HG02571 (cell line): ENCODE measurements around the gene TAS1R3.

ENCODE experiments used
- ATAC-seq: cut with Tn5 transposase; IDR thresholded peaks from one replicate; pipeline ENCODE4 v1.9.1; 2021; ENCODE audit warnings: mild to moderate bottlenecking, moderate library complexity; ENCODE audit not compliant: unreplicated experiment

The TAS1R3 gene

GRCh38 chr1:1335792-1336248 lies 4.7 kb downstream of the TAS1R3 start:
- ATAC-seq = no peak

GRCh38 chr1:1336446-1336845 lies 5.4 kb downstream of the TAS1R3 start:
- ATAC-seq = no peak

GRCh38 chr1:1336931-1337792 lies 6.1 kb downstream of the TAS1R3 start:
- ATAC-seq = no peak

DNA sequence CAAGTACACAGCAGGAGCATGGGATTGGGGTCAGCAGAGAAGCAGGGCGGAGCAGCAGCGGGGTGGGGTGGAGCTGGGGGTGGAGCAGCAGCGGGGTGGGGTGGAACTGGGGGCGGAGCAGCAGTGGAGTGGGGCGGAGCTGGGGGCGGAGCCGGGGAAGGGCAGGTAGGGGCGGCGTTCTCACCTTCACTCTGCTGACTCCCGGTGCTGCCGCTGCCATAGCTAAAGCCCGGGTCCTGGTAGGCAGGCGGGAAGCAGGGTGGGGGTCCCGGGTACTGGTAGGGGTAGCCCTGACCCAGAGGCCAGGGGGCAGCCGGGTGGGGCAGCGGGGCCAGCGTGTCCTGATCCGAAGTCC lies 6.7 kb downstream of the TAS1R3 start:
- no peak for ATAC-seq

GRCh38 chr1:1338278-1338677 lies 7.2 kb downstream of the TAS1R3 start:
- no peak for ATAC-seq

GRCh38 chr1:1340185-1340584 lies 9.1 kb downstream of the TAS1R3 start:
- ATAC-seq = no peak

GRCh38 chr1:1340791-1341548 lies 9.9 kb downstream of the TAS1R3 start:
- no peak for ATAC-seq

DNA sequence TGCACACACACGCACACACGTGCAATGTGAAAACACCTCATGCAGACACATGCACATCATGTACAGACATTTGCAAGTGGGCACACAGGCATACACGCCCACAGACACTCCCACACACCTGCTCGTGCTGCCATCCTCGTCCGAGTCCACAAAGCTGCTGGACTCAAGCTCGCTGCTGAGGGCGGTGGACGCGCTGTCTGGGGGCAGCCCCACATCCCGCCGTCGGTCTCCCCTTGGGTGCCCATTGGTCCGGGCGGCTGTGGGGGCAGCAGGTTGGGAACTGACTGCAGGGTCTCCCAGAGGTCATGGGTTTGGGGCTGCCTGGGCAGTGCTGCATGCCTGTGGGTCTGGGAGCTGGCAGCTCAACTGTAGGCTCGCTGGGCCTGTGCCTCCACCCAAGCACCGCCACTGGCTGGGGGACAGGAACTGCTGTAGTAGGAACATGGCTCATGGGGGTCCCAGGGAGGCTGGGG lies 10.5 kb downstream of the TAS1R3 start:
- ATAC-seq = no peak

- no peak for ATAC-seq
Measured at GRCh38 chr1:1342061-1342562, 11.0 kb downstream of the TAS1R3 start.

- no peak for ATAC-seq
Measured at GRCh38 chr1:1342584-1343115, 11.6 kb downstream of the TAS1R3 start.

GRCh38 chr1:1343811-1344421 lies 12.8 kb downstream of the TAS1R3 start:
- no peak for ATAC-seq

DNA sequence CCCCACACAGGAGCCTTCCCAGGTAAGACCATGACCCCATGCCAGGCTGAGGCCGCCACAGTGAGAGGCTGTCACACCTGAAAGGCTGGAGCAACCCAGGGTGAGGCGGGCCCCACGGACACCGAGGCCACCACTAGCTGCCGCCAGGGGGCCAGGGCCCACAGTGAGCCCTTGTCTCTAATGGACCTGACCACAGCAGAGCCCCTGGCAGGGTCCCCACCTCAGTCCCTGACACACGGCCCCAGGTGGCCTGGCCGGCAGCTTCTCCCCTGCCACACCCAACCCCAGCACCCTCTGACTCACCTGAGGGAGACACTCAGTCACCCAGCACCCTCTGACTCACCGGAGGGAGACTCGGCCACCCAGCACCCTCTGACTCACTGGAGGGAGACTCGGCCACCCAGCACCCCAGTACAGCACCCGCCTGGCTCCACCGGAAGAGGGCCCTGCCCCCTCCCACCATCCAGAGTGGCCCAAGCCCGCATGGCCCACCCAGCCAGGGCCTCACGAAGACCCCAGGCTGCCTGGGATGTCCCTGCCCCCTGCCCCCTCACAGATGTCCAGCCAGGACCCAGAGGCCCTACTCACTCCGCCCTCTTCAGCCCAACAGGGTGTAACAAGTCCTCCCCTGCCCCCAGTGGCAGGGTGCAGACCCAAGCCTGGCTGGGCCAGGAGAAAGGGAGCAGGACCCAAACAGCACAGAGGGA lies 13.7 kb downstream of the TAS1R3 start:
- no peak for ATAC-seq

GRCh38 chr1:1345384-1345783 lies 14.3 kb downstream of the TAS1R3 start:
- ATAC-seq = no peak

DNA sequence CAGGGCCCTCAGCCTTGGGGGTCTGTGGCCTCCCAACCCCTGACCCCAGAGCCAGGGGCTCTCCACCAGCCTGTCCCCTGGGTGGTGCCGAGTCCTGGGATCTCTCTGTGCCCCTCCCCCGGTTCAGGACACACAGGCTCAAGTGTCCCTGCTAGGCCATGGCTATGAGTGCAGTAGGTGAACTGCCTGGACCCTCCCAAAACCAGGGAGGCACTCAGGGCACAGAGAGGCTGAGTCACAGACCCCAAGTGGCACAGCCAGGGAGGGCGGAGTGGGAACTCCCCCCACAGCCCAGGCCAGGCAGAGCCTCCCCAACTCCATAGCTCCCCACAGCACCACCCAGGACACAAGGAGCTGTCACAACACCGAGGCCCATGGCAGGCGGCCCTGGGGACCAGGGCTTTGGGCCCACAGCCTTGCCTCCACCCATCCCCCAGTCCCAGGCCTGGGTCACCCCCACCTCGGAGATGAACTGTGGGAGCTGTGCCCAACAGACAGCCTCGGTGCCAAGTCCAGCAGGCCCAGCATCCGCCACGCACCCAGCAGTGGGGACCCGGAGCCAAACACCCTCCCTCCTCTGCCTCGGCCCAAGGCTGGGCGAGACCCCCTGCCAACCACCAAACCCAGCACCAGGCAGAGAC lies 14.9 kb downstream of the TAS1R3 start:
- ATAC-seq = no peak

- ATAC-seq = no peak
Measured at GRCh38 chr1:1346501-1346890, 15.4 kb downstream of the TAS1R3 start.

- ATAC-seq = no peak
Measured at GRCh38 chr1:1347026-1347595, 16.0 kb downstream of the TAS1R3 start.

DNA sequence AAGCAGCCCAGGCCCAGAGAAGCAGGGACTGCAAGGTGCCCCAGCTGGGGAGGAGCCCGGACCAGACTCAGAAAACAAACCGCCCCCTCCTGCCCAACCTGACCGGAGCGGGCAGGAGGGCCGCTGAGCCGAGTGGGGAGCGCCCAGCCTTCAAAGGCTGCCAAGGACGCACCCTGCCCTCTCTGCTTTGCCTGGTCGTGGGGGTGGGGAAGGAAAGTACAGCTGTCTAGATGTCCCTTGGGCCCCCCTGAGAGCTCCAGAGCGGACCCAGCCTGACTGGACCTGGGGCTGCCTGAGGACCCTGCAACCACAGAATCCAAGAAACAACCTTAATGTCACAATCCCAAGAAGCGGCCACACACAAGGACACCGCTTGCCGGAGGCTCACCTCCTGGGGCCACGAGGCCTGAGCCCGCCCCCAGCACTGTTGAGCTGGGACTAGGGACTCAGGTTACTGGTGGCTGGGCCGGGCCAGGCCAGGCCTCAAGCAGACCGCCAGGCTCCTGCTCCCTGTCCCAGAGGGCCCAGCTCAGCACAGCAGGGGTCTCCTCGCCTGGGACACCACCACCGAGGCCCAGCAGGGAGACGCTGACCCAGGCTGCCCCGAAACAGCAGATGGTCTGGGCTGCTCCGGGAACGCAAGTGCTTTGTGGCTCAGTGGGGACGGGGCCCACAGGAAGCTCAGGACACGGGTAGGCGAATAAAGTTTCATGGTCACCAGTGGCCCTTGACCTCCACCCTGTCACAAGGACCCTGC lies 16.8 kb downstream of the TAS1R3 start:
- ATAC-seq = no peak

GRCh38 chr1:1348420-1349255 lies 17.6 kb downstream of the TAS1R3 start:
- peak; percentile 20 for ATAC-seq
